HUES48 (cell line): ENCODE results near the gene MYO3A.

Source experiments
- H3K27ac ChIP-seq: one replicate; pipeline ENCODE4 v1.7.0; 2013; ENCODE audit warnings: low read depth, low read length, inconsistent platforms
- H3K27me3 ChIP-seq: 2 replicates; pipeline ENCODE4 v1.6.1; 2013; ENCODE audit warnings: mild to moderate bottlenecking, low read length; ENCODE audit not compliant: control insufficient read depth, insufficient read depth
- H3K36me3 ChIP-seq: 2 replicates; pipeline ENCODE4 v1.6.1; 2013; ENCODE audit warnings: low read length; ENCODE audit not compliant: control insufficient read depth, insufficient read depth
- H3K4me1 ChIP-seq: 2 replicates; pipeline ENCODE4 v1.6.1; 2013; ENCODE audit warnings: mild to moderate bottlenecking, low read length; ENCODE audit not compliant: control insufficient read depth, insufficient read depth
- H3K4me3 ChIP-seq: 2 replicates; pipeline ENCODE4 v1.5.1; 2013; ENCODE audit warnings: mild to moderate bottlenecking, low read depth, low read length
- H3K9ac ChIP-seq: 2 replicates; pipeline ENCODE4 v1.6.1; 2013; ENCODE audit warnings: mild to moderate bottlenecking, low read depth, low read length, moderate library complexity
- H3K9me3 ChIP-seq: 2 replicates; pipeline ENCODE4 v1.6.1; 2013; ENCODE audit warnings: low read length; ENCODE audit not compliant: control insufficient read depth, insufficient read depth

The MYO3A gene

GRCh38 chr10:26225322-26225721 is 291.3 kb downstream of the MYO3A start:
- no peak overlapping the region for H3K27ac ChIP-seq
- H3K9ac ChIP-seq, result no peak overlapping the region
- H3K4me3 ChIP-seq, result no peak overlapping the region
- no peaks in the 10 kb centered on the region for H3K4me1 ChIP-seq
- H3K9me3 ChIP-seq, result no peaks in the 10 kb centered on the region
- no peaks in the 10 kb centered on the region for H3K36me3 ChIP-seq
- H3K27me3 ChIP-seq, result peaks cover 19% of the 10 kb centered on the region

GRCh38 chr10:26227786-26228185 is 293.8 kb downstream of the MYO3A start:
- H3K9ac ChIP-seq, result no peak overlapping the region
- H3K4me1 ChIP-seq, result no peaks in the 10 kb centered on the region
- H3K27me3 ChIP-seq, result 0 out of 2 replicates have a peak, but pooled peaks cover under 1% of the 10 kb centered on the region
- no peak overlapping the region for H3K4me3 ChIP-seq
- no peaks in the 10 kb centered on the region for H3K9me3 ChIP-seq
- no peaks in the 10 kb centered on the region for H3K36me3 ChIP-seq
- H3K27ac ChIP-seq, result no peak overlapping the region

GRCh38 chr10:26232174-26232573 is 298.1 kb downstream of the MYO3A start:
- Histone ChIP-seq H3K27me3 (no peaks in the 10 kb centered on the region; the same call in 1 of the 2 replicates), H3K27ac (no peak overlapping the region), H3K4me3 (no peak overlapping the region), H3K4me1 (no peaks in the 10 kb centered on the region), H3K9me3 (no peaks in the 10 kb centered on the region), H3K9ac (no peak overlapping the region), H3K36me3 (no peaks in the 10 kb centered on the region)

GRCh38 chr10:26235761-26236160 is 301.7 kb downstream of the MYO3A start:
- no peaks in the 10 kb centered on the region; the same call in 1 of the 2 replicates for H3K27me3 ChIP-seq

GRCh38 chr10:26238378-26238777 is 304.3 kb downstream of the MYO3A start:
- Histone ChIP-seq H3K27ac (no peak overlapping the region), H3K27me3 (no peaks in the 10 kb centered on the region; the same call in 1 of the 2 replicates), H3K36me3 (no peaks in the 10 kb centered on the region), H3K4me3 (no peak overlapping the region), H3K9me3 (no peaks in the 10 kb centered on the region), H3K4me1 (peaks cover 9% of the 10 kb centered on the region; the same call in 1 of the 2 replicates), H3K9ac (no peak overlapping the region)

More at GRCh38 chr10:26235761-26236160, 301.7 kb downstream of the MYO3A start:
- Histone ChIP-seq H3K9ac (no peak overlapping the region), H3K9me3 (no peaks in the 10 kb centered on the region), H3K27ac (no peak overlapping the region), H3K36me3 (no peaks in the 10 kb centered on the region), H3K4me3 (no peak overlapping the region), H3K4me1 (no peaks in the 10 kb centered on the region)

GRCh38 chr10:26242706-26243350 is 308.8 kb downstream of the MYO3A start:
- Histone ChIP-seq H3K4me3 (no peak overlapping the region), H3K27ac (no peak overlapping the region)

GRCh38 chr10:26243351-26243720 is 309.3 kb downstream of the MYO3A start:
- H3K9me3 ChIP-seq, result no peaks in the 10 kb centered on the region
- H3K36me3 ChIP-seq, result no peaks in the 10 kb centered on the region
- peaks cover 12% of the 10 kb centered on the region; the same call in 1 of the 2 replicates for H3K4me1 ChIP-seq
- H3K4me3 ChIP-seq, result no peak overlapping the region
- no peaks in the 10 kb centered on the region for H3K27me3 ChIP-seq
- H3K27ac ChIP-seq, result no peak overlapping the region
- H3K9ac ChIP-seq, result no peak overlapping the region

More at GRCh38 chr10:26242706-26243350, 308.8 kb downstream of the MYO3A start:
- Histone ChIP-seq H3K9me3 (no peaks in the 10 kb centered on the region), H3K27me3 (no peaks in the 10 kb centered on the region), H3K36me3 (no peaks in the 10 kb centered on the region), H3K4me1 (peaks cover 12% of the 10 kb centered on the region; the same call in 1 of the 2 replicates), H3K9ac (no peak overlapping the region)

- no peak overlapping the region for H3K9ac ChIP-seq
- H3K27ac ChIP-seq, result no peak overlapping the region
- no peak overlapping the region for H3K4me3 ChIP-seq
- H3K4me1 ChIP-seq, result no peaks in the 10 kb centered on the region
- H3K36me3 ChIP-seq, result no peaks in the 10 kb centered on the region
- no peaks in the 10 kb centered on the region for H3K9me3 ChIP-seq
- no peaks in the 10 kb centered on the region for H3K27me3 ChIP-seq
These were observed 315.7 kb downstream of the MYO3A start for GRCh38 chr10:26249681-26250080.

GRCh38 chr10:26251925-26252324 is 317.9 kb downstream of the MYO3A start:
- H3K9me3 ChIP-seq, result no peaks in the 10 kb centered on the region
- no peak overlapping the region for H3K4me3 ChIP-seq
- H3K9ac ChIP-seq, result no peak overlapping the region
- no peaks in the 10 kb centered on the region for H3K36me3 ChIP-seq
- no peak overlapping the region for H3K27ac ChIP-seq
- no peaks in the 10 kb centered on the region for H3K4me1 ChIP-seq
- no peaks in the 10 kb centered on the region for H3K27me3 ChIP-seq

- no peak overlapping the region for H3K9ac ChIP-seq
- no peaks in the 10 kb centered on the region for H3K27me3 ChIP-seq
- H3K4me1 ChIP-seq, result 0 out of 2 replicates have a peak, but pooled peaks cover 5% of the 10 kb centered on the region
- no peak overlapping the region for H3K27ac ChIP-seq
- H3K9me3 ChIP-seq, result no peaks in the 10 kb centered on the region
- H3K4me3 ChIP-seq, result no peak overlapping the region
- no peaks in the 10 kb centered on the region for H3K36me3 ChIP-seq
These were observed 320.6 kb downstream of the MYO3A start for GRCh38 chr10:26254616-26255015.

- no peaks in the 10 kb centered on the region for H3K36me3 ChIP-seq
- H3K9me3 ChIP-seq, result no peaks in the 10 kb centered on the region
- 0 out of 2 replicates have a peak, but pooled peaks cover 5% of the 10 kb centered on the region for H3K4me1 ChIP-seq
- H3K27me3 ChIP-seq, result no peaks in the 10 kb centered on the region
- H3K9ac ChIP-seq, result no peak overlapping the region
- no peak overlapping the region for H3K27ac ChIP-seq
- no peak overlapping the region for H3K4me3 ChIP-seq
These were observed 325.3 kb downstream of the MYO3A start for GRCh38 chr10:26259341-26259740.
